Measurements from ENCODE around the gene ZFYVE21.
A peak's percentile ranks its signal among the peaks of the same experiment; 100 is the strongest.

ZFYVE21 gene

GRCh38 chr14:103715052-103716000 is at the start of gene ZFYVE21, which contains the start of gene XRCC3:
Gene ZFYVE21, plus strand, starts transcription at chr14:103715810. Its CDS starts 32 bp downstream, at chr14:103715842.
Gene XRCC3, minus strand, starts transcription at chr14:103715451. Its CDS starts 4,364 bp downstream, at chr14:103711087.
- Histone ChIP-seq H3K4me3 (replicated peaks; ENCODE audit: low read depth, low read length) (peak within 1 kb of the TSS; percentile 79), H3K36me3 (ENCODE audit: control insufficient read depth, insufficient read depth, low read length) (peaks cover 3% of the 10 kb centered on the region), H3K27me3 (replicated peaks; ENCODE audit: control insufficient read depth, insufficient read depth, low read length) (no peaks in the 10 kb centered on the region)
- DNase-seq (ENCODE audit: extremely low read depth, insufficient read length): peak; percentile 100
- no peak for TF ChIP-seq CTCF (IDR thresholded peaks at IDR 0.05; ENCODE audit: insufficient read depth, low read length, poor library complexity, severe bottlenecking)

DNA sequence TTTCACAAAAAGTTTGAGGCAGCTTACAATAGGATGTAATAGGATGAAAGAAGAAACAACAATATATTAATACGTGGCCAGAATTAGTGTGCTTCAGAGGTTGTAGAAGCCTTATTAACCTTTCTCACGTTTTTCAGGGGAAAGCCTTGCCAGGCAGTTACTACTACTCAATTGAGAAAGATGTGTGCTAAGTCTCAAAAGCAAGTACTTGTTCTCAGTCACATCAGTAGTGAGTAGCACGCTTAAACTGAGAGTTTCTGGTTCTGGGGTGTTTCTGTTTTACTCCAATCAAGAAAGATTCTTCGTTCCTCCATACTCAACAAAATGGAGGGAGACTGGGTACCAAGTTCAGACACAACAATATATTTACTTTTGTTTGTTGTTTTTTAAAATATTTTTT is 47.9 kb upstream of the ZFYVE21 start:
- DNase-seq (ENCODE audit: extremely low read depth, insufficient read length): no peak
- no peaks in the 10 kb centered on the region for H3K27me3 ChIP-seq (replicated peaks; ENCODE audit: control insufficient read depth, insufficient read depth, low read length)
- no peak overlapping the region for H3K4me3 ChIP-seq (replicated peaks; ENCODE audit: low read depth, low read length)
- peaks cover 10% of the 10 kb centered on the region for H3K36me3 ChIP-seq (ENCODE audit: control insufficient read depth, insufficient read depth, low read length)
- no peak for TF ChIP-seq CTCF (IDR thresholded peaks at IDR 0.05; ENCODE audit: insufficient read depth, low read length, poor library complexity, severe bottlenecking)

- no peak for TF ChIP-seq CTCF (IDR thresholded peaks at IDR 0.05; ENCODE audit: insufficient read depth, low read length, poor library complexity, severe bottlenecking)
- no peaks in the 10 kb centered on the region for H3K27me3 ChIP-seq (replicated peaks; ENCODE audit: control insufficient read depth, insufficient read depth, low read length)
- DNase-seq (ENCODE audit: extremely low read depth, insufficient read length): no peak
- peaks cover 10% of the 10 kb centered on the region for H3K36me3 ChIP-seq (ENCODE audit: control insufficient read depth, insufficient read depth, low read length)
- H3K4me3 ChIP-seq (replicated peaks; ENCODE audit: low read depth, low read length): no peak overlapping the region
Observed at GRCh38 chr14:103668117-103668516, 47.5 kb upstream of the ZFYVE21 start.

DNA sequence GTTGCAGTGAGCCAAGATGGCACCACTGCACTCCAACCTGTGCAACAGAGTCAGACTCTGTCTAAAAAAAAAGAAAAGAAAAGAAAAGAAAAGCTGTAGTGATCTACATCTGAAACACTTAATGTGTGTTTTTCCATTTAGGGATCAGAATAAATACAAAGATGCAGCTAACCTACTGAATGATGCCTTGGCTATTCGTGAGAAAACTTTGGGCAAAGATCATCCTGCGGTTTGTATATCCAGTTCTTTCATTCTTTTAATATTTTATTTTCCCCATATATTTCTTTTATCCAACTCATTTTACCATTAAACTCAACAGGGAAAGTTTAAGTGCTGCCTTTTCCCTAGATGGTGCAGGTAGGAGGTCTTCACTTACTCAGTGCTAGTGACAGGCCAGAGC is 46.2 kb upstream of the ZFYVE21 start:
- DNase-seq (ENCODE audit: extremely low read depth, insufficient read length): no peak
- TF ChIP-seq CTCF (IDR thresholded peaks at IDR 0.05; ENCODE audit: insufficient read depth, low read length, poor library complexity, severe bottlenecking): no peak
- H3K27me3 ChIP-seq (replicated peaks; ENCODE audit: control insufficient read depth, insufficient read depth, low read length): no peaks in the 10 kb centered on the region
- H3K36me3 ChIP-seq (ENCODE audit: control insufficient read depth, insufficient read depth, low read length): peaks cover 10% of the 10 kb centered on the region
- H3K4me3 ChIP-seq (replicated peaks; ENCODE audit: low read depth, low read length): no peak overlapping the region

- H3K27me3 ChIP-seq (replicated peaks; ENCODE audit: control insufficient read depth, insufficient read depth, low read length): no peaks in the 10 kb centered on the region
- DNase-seq (ENCODE audit: extremely low read depth, insufficient read length): no peak
- no peak overlapping the region for H3K4me3 ChIP-seq (replicated peaks; ENCODE audit: low read depth, low read length)
- no peak for TF ChIP-seq CTCF (IDR thresholded peaks at IDR 0.05; ENCODE audit: insufficient read depth, low read length, poor library complexity, severe bottlenecking)
- peaks cover 19% of the 10 kb centered on the region for H3K36me3 ChIP-seq (ENCODE audit: control insufficient read depth, insufficient read depth, low read length)
Observed at GRCh38 chr14:103671911-103672310, 43.7 kb upstream of the ZFYVE21 start.
